ENCODE results near the gene CHMP2B.
A peak's percentile ranks its signal among the peaks of the same experiment; 100 is the strongest.
"Not testable (repeated sequence)": the region's sequence is repeated elsewhere in the genome, so short reads cannot be mapped to it uniquely, and the experiment has no call there.

CHMP2B gene

DNA sequence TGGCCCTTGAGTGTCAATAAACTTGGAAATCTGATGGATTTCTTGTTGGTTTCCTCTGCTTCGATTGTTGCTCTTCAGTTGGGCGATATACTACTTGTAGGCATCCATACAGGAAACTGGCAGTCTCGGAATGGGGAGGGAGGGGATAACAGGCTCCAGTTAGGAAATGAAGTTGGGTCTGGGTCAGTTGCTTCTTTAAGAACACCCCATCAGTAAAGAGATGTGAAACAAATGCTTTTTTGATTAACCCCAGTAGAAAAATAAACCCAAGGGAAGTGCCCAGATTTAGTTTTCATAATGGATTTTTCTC is 681 bp downstream of the CHMP2B start:
- H3K4me3 ChIP-seq: peak overlapping the region; percentile 69 to 94 (median 88)
- peak overlapping the region; percentile 85 to 99 (median 96) for H3K27ac ChIP-seq

DNA sequence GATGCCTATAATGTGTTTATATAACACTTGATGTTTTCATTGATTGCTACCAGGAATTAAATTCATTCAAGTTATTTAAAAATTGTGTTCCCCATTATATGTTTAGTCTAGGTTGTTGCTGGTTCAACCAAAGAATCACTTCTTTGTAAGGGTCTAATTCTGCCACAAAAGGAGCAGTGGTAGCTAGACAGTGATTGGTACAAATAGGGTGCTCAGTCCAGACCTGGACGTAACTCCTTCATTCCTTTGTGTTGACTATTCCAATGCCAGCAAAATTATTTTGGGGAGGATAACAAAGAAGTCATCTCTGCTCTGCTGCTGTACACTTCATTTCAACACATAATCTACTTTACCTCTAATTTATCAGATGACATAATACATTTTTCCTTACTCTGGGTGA is 1.2 kb downstream of the CHMP2B start:
- Histone ChIP-seq H3K4me3 (peak overlapping the region; percentile 69 to 94 (median 88)), H3K27ac (peak overlapping the region in 6 of 21 experiments; percentile 16 to 99 (median 97))

DNA sequence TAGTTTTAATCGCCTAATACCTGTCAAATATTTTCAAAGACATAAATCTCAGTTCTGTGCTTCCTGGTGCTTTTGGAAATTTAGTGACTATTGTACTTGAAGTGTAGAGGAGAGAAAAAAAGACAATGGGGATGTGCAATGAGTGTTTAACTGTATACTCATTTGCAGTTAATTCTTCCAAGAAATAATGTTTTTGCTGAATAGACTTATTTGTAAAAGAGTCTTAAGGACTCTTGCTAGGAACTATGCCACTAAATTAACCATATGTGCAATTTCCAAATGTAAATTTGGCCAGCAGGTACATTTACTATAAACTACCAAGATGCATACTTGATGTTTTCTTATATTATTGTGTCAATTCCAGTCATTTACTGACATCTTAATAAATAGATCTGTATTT is 2.0 kb downstream of the CHMP2B start:
- Histone ChIP-seq H3K27ac (no peak overlapping the region), H3K4me3 (no peak overlapping the region)

DNA sequence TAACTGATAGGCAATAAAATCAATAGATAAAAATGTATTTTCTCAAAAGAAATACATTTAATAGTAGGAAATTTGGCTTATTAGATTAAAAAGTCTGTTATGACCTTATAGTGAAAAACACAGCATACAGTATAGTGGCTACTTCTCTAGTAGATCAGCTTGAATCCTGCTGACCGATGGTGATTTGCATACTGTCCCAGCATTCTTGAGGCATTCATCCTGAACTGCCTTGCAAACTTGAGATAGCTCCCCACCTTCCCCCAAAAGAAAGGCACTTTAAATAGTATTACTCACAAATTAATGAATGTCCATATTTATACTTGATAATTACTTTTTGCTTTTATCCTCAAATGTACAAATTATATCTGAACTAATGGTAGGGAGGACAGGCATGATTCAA is 6.7 kb downstream of the CHMP2B start:
- Histone ChIP-seq H3K4me3 (no peak overlapping the region), H3K27ac (no peak overlapping the region)

DNA sequence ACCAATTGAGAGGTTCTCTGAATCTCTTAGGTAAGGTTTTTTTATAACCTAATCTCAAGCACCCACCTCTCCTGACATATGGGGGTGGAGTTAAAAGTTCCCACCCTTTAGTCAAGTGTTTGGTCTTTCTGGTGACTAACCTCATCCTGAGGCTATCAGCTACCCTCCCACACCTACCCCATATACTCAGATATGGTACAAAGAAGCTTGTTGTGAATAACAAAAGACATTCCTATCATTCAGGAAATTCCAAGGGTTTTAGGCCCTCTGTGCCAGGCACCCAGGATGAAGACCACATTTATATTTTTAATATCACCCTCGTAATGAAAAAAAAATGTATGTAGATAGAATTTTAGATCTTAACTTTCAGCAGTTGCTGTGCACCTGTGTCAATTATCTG is 9.0 kb downstream of the CHMP2B start:
- no peak overlapping the region for H3K27ac ChIP-seq
- H3K4me3 ChIP-seq: no peak overlapping the region

DNA sequence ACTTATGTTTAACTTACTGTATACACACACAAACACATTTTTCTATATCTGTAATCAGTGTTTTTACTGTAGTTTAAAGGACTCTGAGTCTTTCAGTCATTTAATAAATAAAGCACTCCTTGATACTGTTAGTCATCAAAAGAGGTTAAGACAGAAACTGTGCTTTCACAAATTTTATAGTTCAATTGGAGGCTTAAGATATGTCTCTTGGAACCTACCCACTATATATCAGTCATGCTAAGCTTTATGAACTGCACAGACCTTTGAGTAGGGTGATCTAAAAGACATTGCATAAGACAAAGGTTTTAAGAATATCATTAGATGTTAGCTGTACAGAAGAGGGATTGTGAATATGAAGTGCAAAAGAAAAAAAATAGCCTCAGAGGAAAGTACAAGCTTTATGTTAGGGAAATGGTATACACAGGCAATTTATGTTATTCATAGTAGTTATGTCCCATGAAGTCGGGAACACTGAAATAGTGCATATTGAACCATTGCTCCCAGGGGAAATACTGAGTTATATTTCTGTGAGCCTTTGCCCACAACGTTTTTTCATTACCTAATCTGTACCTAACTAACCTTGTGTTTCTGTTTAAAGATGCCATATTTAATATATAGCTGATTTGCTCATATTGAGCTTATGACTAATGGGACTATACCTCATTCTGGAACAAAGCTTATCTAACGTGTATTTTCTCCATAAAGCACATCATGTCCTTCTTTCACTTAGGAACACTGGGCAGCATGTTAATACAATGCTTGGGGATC is 19.7 kb downstream of the CHMP2B start:
- Histone ChIP-seq H3K27ac (no peak overlapping the region), H3K4me3 (no peak overlapping the region)

DNA sequence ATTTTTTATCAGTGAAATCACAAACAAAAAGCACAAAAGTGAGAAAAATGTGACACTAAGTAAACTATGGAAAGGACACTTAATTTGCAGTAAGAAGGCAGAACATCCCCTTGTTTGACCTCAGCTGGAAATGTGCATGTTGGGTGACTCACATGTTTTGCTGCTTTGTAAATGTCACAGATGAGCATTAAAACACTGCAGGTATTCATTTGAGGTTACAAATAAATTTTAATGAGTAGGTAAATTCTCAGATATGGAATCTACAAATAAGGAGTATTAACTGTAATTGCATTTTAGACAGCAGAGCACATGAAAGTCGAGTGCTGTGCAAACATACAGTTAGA is 20.3 kb downstream of the CHMP2B start:
- Histone ChIP-seq H3K4me3 (no peak overlapping the region), H3K27ac (no peak overlapping the region)

DNA sequence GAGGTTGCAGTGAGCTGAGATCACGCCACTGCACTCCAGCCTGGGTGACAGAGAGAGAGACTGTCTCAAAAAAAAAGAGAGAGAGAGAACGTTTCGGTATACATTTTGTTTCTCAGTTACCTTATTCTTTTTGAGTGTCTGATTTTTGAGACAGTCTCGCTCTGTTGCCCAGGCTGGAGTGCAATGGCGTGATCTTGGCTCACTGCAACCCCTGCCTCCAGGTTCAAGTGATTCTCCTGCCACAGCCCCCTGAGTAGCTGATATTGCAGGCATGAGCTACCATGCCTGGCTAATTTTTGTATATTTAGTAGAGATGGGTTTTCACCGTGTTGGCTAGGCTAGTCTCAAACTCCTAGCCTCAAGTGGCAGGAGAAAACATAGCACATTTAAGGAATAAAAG is 21.1 kb downstream of the CHMP2B start:
- H3K27ac ChIP-seq, H3K4me3 ChIP-seq: not testable (repeated sequence)

DNA sequence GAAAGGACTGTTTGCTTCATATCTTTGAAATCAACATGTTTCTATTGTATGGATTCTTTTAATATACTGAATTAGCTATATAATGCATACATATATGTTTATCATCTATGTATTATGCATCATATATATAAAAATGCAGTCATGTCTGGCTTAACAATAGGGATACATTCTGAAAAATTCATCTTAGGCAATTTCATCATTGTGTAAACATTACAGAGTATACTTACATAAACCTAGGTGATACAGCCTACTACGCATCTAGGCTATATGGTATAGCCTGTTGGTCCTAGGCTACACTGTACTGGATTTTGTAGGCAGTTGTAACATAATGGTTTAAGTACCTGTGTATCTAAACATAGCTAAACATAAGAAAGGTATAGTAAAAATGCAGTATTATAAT is 21.7 kb downstream of the CHMP2B start:
- Histone ChIP-seq H3K4me3 (no peak overlapping the region), H3K27ac (no peak overlapping the region)

DNA sequence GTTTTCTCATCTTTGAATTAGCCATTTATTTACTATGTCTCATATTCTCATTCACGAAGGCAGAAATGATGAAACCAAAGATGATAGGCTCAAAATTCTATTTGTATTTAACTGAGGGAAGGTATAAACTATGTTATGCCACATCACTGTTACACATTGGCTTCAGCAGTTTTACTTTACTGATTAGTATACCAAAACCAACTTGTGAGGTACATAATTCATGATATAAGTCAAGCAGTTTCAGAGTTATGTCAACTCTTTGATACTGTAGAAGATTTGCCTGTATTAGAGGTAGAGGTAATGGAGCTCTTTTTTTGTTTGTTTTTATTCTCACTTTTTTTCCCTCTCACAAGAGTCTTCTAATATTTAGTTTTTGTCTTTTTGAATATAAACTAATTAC is 22.9 kb downstream of the CHMP2B start:
- Histone ChIP-seq H3K4me3 (no peak overlapping the region), H3K27ac (no peak overlapping the region)

DNA sequence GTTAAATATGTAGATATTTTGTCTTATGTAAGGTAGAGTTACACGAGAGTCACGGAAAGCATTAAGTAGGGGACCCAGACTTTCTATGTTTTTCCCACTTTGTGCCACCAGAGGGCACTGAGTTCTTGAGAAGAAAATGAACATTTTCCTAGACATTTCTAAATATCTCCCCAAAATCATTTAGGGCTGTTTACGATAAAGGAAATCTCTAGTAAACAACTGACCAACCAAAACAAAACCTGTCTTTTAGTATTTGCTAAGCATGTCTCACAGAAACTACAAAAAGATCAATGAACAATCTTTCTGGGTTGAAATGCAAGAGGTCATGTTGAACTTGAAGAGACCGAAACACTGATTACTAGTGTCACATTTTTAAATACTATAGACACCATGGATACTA is 33.2 kb downstream of the CHMP2B start:
- Histone ChIP-seq H3K4me3 (no peak overlapping the region), H3K27ac (no peak overlapping the region)

DNA sequence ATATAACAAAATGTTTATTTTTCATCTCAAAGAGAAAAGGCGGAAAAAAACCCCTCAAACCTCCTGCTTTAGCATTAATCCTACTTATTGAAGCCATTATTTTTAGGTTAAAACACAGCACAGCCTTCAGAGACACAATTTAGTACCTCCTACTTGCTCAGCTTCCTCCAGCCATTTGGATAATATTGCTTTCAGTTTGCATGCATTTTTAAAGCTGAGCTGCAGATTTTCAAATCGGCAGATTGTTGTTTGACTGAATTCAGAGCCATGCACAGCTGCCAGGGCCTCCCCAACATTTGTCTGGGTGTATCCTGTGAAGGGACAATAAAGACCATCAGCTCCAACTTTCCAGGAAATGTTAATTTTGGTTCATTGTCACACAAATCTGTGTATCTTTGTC is 34.8 kb downstream of the CHMP2B start:
- no peak overlapping the region for H3K27ac ChIP-seq
- H3K4me3 ChIP-seq: no peak overlapping the region

DNA sequence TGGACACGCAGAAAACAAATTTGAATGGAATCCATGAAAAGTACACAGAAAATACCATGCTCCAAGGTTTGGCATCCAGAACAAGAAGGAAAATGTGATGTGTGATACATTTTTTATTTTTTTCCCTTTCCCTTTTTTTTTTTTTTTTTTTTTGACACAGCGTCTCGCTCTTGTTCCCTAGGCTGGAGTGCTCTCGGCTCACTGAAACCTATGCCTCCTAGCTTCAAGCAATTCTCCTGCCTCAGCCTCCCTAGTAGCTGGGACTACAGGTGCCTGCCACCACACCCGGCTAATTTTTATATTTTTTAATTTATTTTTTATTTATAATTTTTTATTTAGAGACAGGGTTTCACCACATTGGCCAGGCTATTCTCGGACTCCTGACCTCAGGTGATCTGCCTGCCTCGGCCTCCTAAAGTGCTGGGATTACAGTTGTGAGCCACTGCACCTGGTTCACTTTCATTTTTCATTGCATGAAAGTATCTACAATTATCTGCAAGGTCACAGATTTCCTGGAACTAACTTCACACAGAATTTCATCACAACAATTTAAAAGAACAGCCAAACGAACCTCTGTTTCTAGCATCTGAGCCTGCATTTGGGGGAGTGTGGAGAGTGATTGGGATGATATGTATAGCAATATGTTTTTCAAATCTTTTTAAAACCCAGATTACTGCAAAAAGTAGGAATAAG is 41.0 kb downstream of the CHMP2B start:
- H3K4me3 ChIP-seq: no peak overlapping the region
- no peak overlapping the region for H3K27ac ChIP-seq

DNA sequence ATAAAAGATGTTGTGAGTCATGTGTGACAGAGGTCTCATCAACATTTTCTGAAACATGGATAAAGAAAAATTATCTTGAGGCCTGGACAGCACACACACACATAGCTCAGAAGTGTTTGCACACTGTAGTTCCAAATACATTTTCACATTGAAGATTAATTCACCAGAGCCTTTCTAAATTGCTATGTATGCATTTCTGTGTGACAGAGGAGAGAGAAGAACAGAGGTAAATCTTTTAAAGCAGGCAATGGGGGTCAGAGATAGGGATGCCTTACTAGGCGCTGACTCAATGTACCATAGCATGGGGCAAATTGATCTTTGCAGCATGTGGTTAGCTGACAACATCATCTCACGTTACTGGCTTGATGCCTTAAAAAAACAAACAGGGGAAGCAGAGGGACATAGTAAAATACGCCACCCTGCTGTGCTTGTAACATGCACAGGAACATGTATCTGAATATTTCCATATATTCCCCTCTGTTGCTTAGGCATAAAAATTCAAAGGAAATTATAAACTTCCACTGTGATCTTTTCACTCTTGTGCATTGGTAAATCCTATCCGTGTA is 41.6 kb downstream of the CHMP2B start:
- Histone ChIP-seq H3K4me3 (no peak overlapping the region), H3K27ac (no peak overlapping the region)

DNA sequence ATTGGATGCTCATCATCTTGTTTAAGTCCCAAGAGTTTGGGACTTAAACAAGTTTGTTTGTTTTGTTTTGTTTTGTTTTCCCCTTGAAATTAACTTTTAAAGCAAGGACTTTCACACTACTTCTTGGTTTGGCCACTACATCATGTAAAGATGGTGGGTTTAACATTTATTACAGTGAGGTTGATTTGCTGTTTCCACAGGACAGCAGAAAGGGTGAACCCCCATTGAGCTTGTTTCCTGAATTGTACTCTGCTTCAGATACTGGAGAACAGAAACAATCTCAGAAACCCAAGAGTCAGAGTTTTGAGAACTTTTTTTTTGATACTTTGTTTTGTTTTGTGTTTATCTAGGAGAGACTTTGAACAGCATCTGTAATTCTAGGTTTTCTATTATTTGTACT is 42.6 kb downstream of the CHMP2B start:
- no peak overlapping the region for H3K27ac ChIP-seq
- H3K4me3 ChIP-seq: no peak overlapping the region

DNA sequence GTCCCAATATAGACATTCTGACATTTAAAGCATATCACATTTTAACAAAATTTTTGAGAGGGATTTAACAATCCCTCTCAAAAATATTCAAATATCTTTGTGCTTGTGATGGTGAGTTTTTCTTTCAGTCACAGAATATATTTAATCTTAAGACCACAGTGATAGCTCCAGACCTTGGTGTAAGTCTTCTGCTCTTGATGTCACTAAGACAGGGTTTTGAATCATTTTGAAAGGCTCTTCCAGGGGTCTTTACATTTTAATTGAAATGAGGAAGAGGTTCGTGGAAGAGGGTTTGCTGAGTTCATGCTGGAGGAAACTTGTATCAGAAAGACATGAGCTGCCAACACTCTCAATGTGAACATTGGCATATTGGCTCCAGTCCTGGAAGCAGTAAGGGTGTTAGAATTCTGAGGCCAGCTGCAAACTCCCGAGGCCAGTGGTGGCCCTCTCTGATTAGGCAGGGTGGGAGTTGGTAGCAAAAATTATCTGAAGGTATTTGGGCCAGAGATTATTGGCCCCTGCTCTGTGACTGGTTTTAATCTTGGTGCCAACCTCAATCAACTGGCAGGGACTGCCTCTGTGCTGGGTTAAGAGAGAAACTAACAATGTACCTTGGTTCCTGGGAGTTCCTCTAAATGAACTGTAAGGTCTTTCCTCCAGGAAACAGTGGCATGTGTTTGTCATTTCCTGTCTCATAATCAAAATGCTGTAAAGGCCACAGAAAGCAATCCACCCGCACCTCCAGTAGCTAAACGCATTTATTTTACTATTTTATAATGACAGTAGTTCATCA is 44.0 kb downstream of the CHMP2B start:
- Histone ChIP-seq H3K4me3 (no peak overlapping the region), H3K27ac (no peak overlapping the region)

DNA sequence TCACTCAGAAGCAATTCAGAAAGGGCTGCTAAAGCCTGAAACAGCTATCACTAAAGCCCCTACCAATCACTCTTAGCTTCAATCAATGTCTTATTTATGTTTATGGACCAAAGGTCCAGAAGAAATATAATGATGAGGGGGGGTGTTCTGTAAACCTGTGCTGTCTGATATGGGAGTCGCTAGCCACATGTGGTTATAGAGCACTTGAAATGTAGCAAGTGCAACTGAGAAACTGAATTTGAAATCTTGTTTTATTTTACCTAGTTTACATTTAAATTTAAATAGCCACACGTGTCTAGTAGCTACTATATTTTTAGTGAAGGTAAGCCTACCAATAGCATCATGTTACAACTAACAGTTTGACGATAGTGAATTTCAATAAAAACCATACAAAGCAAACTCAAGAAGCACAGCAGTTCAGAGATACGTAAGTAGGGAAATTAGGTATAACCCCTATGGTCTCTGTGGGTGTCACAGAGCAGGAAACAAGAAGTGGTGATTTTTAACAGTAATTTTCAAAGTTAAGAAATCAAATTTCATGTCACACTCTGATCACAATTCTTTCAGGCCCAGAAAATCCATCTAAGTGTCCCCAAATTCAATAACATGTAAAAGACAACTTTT is 45.7 kb downstream of the CHMP2B start:
- no peak overlapping the region for H3K4me3 ChIP-seq
- H3K27ac ChIP-seq: no peak overlapping the region

DNA sequence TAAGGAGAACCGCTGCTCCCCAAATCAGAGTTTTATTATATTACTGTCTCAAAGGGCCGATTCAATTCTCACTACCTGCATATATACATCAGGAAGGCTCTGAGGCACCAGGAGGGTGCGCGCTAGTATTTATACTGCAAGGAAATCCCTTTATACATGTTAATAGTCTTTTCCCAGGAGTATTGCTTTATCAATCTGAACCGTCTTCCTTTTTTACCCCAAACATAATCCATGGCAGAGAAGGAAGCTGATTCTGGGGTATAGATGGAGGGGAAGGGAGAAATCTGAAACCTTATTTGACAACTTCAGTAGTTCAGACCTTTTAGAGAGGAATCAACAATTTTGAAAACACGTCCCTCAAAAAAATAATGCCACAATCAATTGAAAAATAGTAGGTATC is 49.4 kb downstream of the CHMP2B start, which contains the start of gene POU1F1:
Gene POU1F1, minus strand, starts transcription at position 101 of the 400 bp plus-strand sequence. CDS start 122 bp downstream, outside the sequence.
- Histone ChIP-seq H3K4me3 (no peak within 1 kb of the TSS), H3K27ac (no peak within 1 kb of the TSS)

DNA sequence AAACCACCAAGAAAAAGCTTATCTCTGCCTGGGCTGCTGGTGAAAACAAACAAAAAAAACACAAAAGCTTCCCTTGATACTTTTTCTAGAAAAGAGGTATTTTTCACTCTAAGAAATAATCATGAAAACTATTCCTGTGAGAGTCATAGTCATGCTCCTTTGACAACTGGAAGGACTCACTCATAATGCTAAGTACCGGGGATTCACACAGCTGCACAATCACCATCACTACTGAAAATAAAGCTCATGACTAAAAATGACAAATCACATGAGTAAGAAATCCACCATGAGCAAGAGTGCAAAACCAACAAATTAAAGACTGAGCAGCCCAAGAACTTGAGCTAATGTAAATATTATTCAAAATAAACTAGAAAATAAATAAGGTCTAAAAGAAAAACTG is 59.9 kb downstream of the CHMP2B start:
- no peak overlapping the region for H3K27ac ChIP-seq
- H3K4me3 ChIP-seq: no peak overlapping the region

DNA sequence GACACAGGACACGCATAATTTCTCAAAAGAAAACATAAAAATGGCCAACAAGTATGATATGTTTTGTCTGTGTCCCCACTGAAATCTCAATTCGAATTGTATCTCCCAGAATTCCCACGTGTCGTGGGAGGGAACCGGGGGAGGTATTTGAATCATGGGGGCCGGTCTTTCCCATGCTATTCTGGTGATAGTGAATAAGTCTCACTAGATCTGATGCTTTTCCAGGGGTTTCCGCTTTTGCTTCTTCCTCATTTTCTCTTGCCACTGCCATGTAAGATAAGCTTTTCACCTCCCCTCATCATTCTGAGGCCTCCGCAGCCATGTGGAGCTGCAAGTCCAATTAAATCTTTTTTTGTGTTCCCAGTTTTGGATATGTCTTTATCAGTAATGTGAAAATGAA is 61.3 kb downstream of the CHMP2B start:
- H3K27ac ChIP-seq: no peak overlapping the region
- H3K4me3 ChIP-seq: no peak overlapping the region

Data from skin epidermis (tissue), 12 donors.